GM18520 (cell line): Measurements from ENCODE around the gene STARD13.

ENCODE experiments used
- ATAC-seq: cut with Tn5 transposase; IDR thresholded peaks from one replicate; pipeline ENCODE4 v1.9.1; 2021; ENCODE audit not compliant: unreplicated experiment

The STARD13 gene

DNA sequence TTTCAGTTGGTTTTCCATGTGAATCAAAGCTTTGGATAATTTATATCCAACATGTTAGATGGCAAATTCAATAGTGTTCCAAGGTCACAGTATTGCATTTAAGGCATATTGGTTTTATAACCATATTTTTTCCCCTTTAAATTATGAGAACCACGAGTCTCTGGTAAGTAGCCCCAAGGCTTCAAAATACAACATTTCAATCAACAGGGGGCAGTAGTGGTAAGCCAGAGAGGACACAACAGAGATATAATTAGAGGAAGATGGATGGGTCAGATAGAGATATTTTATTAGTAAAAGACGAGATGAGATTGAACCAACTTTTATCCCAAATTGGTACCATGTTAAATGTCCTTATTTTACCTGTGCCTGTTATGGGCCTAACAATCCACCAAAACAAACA lies 216.2 kb downstream of the STARD13 start:
- ATAC-seq, result no peak

DNA sequence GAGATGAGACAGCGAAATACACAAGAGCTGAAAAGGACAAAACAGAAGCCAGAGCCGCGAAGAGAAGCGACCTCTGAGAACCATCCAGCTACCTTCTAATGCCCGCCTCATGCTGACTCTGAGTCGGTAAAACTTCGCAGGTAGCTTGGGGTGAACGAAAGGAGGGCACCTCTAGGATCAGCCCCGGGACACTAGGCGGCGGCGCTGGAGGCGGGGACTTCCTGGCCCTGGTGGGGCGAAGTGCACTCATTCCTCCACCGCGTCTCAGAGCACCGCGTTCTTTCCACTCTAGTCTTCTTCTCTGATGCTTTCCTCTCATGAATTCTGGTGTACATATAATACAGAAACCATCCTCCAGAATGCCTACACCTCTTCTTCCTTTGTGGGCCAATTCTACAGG lies 219.2 kb downstream of the STARD13 start:
- ATAC-seq, result no peak

DNA sequence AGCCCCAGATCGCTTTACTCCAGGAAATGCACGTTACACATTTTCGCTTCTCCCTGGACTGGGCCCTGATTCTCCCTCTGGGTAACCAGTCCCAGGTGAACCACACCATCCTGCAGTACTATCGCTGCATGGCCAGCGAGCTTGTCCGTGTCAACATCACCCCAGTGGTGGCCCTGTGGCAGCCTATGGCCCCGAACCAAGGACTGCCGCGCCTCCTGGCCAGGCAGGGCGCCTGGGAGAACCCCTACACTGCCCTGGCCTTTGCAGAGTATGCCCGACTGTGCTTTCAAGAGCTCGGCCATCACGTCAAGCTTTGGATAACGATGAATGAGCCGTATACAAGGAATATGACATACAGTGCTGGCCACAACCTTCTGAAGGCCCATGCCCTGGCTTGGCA lies 224.7 kb downstream of the STARD13 start:
- no peak for ATAC-seq

DNA sequence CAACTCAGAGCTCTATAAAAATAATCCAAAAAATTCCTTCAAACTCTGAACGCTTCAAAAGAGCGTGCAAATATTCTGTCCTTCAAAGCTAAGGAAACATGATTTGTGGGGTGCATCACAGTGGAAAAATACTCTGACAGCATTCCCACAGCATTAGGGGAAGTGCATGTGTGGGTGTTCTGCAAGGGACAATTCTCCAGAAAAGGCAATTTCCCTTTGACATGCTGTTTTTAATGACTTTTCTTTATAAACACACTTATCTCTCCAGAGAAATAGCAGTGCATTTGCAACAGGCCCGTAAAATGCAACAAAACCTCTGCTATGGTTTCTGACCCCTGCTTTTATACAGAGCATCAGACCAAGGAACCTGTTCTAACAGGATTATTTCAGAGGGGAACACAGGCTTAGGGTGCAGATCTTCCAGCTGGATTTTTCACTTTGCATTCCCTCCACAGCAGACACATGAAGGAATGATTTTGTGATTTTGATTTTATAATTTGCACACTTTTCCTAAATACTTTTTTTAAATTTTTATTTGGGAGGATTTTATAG lies 226.7 kb downstream of the STARD13 start:
- no peak for ATAC-seq

DNA sequence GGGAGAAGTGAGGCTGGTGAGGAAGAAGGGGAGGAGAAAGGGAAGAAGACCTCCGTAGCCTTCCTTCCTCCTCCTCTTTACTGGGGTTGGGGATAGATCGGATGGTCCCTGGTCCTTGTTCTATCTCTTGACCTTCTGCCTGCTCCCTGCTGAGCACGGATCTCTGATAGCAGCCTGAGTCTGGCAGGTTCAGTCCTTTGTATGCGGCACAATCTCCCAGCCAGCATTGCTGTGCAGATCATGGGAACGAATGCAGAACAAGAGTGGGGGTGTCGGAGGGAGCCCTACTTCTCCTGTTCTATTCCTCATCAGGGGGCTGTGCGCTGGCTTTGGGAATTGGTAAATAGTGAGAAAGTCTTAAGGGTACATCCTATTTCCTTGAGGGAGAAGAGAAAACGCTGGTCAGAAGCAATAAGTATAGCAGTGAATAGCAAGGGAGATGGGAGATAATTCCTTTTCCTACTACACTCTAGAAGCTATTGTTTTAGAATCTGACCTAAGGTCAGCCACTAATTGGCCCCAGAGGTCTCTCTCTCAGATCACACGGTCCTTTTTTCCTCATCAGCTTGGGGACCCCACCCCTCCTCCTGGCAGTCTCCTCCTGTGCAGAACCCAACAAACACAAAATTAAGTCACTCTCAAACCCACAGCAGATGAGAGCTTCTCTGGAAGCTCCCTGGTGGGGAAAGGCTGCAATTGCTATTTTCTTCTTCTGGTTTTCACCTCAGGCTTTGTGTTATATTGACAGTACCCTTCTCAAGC lies 228.4 kb downstream of the STARD13 start:
- ATAC-seq, result no peak

DNA sequence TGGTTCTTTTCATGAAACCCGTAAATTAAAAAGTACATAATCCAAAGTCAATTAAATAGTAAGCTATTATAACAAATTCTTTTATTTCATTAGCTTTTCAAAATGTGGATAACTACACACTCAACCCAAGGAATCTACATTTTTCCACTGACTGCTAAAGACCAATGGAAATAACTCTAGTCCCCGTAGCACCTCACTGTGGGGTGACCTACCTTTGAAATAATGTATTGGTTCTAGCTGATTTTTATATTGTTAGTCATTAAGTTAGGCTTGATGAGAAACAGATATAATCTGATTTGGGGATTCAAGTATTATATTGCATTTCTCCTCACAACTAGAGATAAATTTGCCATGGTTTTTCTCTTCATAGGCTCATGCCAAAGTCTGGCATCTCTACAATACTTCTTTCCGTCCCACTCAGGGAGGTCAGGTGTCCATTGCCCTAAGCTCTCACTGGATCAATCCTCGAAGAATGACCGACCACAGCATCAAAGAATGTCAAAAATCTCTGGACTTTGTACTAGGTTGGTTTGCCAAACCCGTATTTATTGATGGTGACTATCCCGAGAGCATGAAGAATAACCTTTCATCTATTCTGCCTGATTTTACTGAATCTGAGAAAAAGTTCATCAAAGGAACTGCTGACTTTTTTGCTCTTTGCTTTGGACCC lies 232.0 kb downstream of the STARD13 start:
- ATAC-seq, result no peak
